HL-60 (cell line): ENCODE results near the gene CFAP54.

Experiments used
- DNase-seq, 2 experiments: peaks; one replicate each; pipeline ENCODE4 v3.0.0-alpha.2; 2010 to 2020; ENCODE audit warnings: low read depth in 1 of 2, low spot score in 1 of 2
- H3K27ac ChIP-seq: fragments of 250-450 bp; sonication (Bioruptor Pico); replicated peaks from 2 replicates; pipeline ENCODE4 v1.5.1; 2020; ENCODE audit warnings: mild to moderate bottlenecking, moderate library complexity
- H3K27me3 ChIP-seq: fragments of 250-450 bp; sonication (Bioruptor Pico); 2 replicates; pipeline ENCODE4 v1.5.1; 2021; ENCODE audit warnings: mild to moderate bottlenecking, moderate library complexity; ENCODE audit not compliant: insufficient read depth, poor library complexity, severe bottlenecking
- H3K4me3 ChIP-seq: replicated peaks from 2 replicates; pipeline ENCODE4 v1.5.1; 2011; ENCODE audit warnings: mild to moderate bottlenecking, control low read depth, low read length; ENCODE audit not compliant: insufficient read depth
- GABPA ChIP-seq: IDR thresholded peaks from 2 replicates; pipeline ENCODE4 v1.6.1; 2012; ENCODE audit warnings: low read depth
- POLR2AphosphoS5 ChIP-seq: IDR thresholded peaks from 2 replicates; pipeline ENCODE4 v1.6.1; 2012; ENCODE audit warnings: low read depth
- SPI1 ChIP-seq: IDR thresholded peaks from 2 replicates; pipeline ENCODE4 v1.6.1; 2012; ENCODE audit warnings: low read depth, mild to moderate bottlenecking, borderline replicate concordance
- TF ChIP-seq, protein P1 (sequence below): IDR thresholded peaks from 2 replicates; pipeline ENCODE4 v1.6.1; 2012; ENCODE audit warnings: low read depth; ENCODE audit not compliant: insufficient replicate concordance
- TF ChIP-seq, protein P2 (sequence below): IDR thresholded peaks from one replicate; pipeline ENCODE4 v1.5.1; 2011; ENCODE audit warnings: low read length, control low read depth, inconsistent platforms; ENCODE audit not compliant: insufficient read depth

The CFAP54 gene

DNA sequence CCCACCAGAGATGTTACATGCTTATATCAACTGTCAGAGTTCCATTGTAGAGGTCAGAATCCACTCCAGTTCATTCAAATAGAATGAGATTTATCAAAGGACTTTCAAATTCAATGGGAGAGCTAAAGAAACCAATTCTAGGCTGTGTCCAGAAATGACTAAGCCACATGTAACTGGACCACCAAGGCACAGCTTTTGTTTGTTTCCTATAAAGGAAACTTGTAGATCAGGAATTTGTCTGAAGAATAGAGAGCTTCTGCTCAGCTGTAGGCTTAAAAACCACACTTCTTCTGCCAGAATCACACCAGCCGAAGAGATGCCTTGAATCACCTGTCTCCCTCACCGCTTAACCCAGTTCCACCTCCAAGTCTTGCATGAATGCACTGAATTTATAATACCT is 283.7 kb downstream of the CFAP54 start:
- H3K4me3 ChIP-seq, result no peak overlapping the region
- DNase-seq, result no peak
- no peak overlapping the region for H3K27ac ChIP-seq
- H3K27me3 ChIP-seq, result no peaks in the 10 kb centered on the region
- TF ChIP-seq, protein P1, sequence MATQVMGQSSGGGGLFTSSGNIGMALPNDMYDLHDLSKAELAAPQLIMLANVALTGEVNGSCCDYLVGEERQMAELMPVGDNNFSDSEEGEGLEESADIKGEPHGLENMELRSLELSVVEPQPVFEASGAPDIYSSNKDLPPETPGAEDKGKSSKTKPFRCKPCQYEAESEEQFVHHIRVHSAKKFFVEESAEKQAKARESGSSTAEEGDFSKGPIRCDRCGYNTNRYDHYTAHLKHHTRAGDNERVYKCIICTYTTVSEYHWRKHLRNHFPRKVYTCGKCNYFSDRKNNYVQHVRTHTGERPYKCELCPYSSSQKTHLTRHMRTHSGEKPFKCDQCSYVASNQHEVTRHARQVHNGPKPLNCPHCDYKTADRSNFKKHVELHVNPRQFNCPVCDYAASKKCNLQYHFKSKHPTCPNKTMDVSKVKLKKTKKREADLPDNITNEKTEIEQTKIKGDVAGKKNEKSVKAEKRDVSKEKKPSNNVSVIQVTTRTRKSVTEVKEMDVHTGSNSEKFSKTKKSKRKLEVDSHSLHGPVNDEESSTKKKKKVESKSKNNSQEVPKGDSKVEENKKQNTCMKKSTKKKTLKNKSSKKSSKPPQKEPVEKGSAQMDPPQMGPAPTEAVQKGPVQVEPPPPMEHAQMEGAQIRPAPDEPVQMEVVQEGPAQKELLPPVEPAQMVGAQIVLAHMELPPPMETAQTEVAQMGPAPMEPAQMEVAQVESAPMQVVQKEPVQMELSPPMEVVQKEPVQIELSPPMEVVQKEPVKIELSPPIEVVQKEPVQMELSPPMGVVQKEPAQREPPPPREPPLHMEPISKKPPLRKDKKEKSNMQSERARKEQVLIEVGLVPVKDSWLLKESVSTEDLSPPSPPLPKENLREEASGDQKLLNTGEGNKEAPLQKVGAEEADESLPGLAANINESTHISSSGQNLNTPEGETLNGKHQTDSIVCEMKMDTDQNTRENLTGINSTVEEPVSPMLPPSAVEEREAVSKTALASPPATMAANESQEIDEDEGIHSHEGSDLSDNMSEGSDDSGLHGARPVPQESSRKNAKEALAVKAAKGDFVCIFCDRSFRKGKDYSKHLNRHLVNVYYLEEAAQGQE, result no peak
- TF ChIP-seq SPI1 (no peak), POLR2AphosphoS5 (no peak), GABPA (no peak)
- TF ChIP-seq, protein P2, sequence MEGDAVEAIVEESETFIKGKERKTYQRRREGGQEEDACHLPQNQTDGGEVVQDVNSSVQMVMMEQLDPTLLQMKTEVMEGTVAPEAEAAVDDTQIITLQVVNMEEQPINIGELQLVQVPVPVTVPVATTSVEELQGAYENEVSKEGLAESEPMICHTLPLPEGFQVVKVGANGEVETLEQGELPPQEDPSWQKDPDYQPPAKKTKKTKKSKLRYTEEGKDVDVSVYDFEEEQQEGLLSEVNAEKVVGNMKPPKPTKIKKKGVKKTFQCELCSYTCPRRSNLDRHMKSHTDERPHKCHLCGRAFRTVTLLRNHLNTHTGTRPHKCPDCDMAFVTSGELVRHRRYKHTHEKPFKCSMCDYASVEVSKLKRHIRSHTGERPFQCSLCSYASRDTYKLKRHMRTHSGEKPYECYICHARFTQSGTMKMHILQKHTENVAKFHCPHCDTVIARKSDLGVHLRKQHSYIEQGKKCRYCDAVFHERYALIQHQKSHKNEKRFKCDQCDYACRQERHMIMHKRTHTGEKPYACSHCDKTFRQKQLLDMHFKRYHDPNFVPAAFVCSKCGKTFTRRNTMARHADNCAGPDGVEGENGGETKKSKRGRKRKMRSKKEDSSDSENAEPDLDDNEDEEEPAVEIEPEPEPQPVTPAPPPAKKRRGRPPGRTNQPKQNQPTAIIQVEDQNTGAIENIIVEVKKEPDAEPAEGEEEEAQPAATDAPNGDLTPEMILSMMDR, result no peak

DNA sequence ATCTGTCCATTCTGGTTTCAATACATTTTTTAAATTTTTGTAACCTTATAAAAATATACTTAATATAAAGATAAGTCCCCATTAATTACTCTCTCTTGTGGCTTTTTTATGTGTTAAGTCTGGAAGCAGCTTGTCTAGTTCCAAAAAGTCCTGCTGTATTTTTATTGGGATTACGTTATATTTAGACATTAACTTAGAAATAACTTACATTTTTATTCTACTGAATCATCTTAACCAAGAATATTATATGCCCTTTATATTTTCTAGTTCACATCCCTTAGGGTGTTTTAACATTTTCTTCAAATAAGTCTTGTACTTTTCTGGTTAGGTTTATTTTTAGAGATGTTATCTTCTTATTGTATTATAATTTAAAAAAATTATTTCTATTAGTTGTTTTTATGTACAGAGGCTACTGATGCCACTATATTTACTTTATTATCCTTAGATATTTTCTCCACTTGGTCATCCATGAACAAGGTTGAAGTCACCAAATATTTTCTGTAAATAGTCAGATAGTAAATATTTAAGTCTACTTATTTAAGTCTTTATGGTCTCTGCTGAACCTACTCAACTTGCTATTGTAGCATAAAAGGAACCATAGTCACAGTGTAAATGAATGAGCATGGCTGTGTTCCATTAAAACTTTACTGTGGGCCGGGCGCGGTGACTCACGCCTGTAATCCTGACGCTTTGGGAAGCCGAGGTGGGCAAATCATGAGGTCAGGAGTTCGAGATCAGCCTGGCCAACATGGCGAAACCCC is 285.3 kb downstream of the CFAP54 start:
- Histone ChIP-seq H3K4me3 (no peak overlapping the region), H3K27me3 (no peaks in the 10 kb centered on the region), H3K27ac (no peak overlapping the region)
- TF ChIP-seq, protein P2, result no peak
- TF ChIP-seq, protein P1, result no peak
- no peak for TF ChIP-seq GABPA
- TF ChIP-seq SPI1, result no peak
- no peak for TF ChIP-seq POLR2AphosphoS5
- DNase-seq, result no peak

DNA sequence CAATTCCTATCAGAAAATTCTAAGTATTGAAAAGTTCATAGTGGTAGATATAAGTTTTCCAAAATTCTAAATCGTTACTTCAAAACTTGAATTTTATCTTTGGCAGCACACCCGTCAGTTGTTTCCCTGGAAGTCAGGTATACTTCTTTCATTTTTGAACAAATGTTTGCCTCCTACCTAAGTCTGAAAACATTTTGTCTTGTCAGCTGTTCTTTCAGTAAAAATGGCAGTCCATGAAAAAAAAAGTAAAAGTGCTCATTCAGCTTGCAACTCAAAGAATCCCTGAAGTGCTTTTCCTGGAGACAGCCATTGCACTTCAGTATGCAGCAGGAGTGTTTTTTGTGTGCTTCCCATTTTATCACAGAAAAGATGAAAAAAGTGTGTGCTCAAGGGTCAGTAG is 287.5 kb downstream of the CFAP54 start:
- TF ChIP-seq, protein P1, result no peak
- no peak for TF ChIP-seq POLR2AphosphoS5
- TF ChIP-seq GABPA, result no peak
- TF ChIP-seq, protein P2, result no peak
- TF ChIP-seq SPI1, result no peak
- DNase-seq, result no peak
- H3K4me3 ChIP-seq, result no peak overlapping the region
- H3K27ac ChIP-seq, result no peak overlapping the region
- no peaks in the 10 kb centered on the region for H3K27me3 ChIP-seq
